ENCODE measurements around the gene RNF14. TPM values are rescaled to one million over a fixed set of nuclear protein-coding genes. Genes with fewer than 3 reads are reported as not detected.

RNF14 gene
- total RNA-seq, 4 donors from 2014 or later = 72.6 to 115 (median 96.9) TPM

- TF ChIP-seq EP300 (IDR thresholded peaks at IDR 0.05) (no peak), POLR2A (IDR thresholded peaks at IDR 0.05) (no peak), POLR2AphosphoS5 (IDR thresholded peaks at IDR 0.05) (no peak), CTCF (IDR thresholded peaks at IDR 0.05) (no peak)
- WGBS, 2 donors (ENCODE audit: low coverage in 1 of 2) = 83% methylated on average over 2 of the region's 2 CpGs; no CpG with 5 or more reads in 1 of the 2 donors
- Histone ChIP-seq H3K4me3 (no peak overlapping the region), H3K4me1 (peaks cover 0 to 17% (median 6%) of the 10 kb centered on the region in 3 donors), H3K36me3 (peaks cover 0 to 16% of the 10 kb centered on the region in 2 donors), H3K9me3 (no peaks in the 10 kb centered on the region), H3K27ac (no peak overlapping the region), H3K27me3 (no peaks in the 10 kb centered on the region)
- no peak for ATAC-seq
These were observed 20.1 kb upstream of the RNF14 start for GRCh38 chr5:141948812-141949211.

GRCh38 chr5:141949511-141949910 is 19.4 kb upstream of the RNF14 start:
- Histone ChIP-seq H3K4me1 (peaks cover 0 to 17% (median 6%) of the 10 kb centered on the region in 3 donors), H3K27me3 (no peaks in the 10 kb centered on the region), H3K9me3 (no peaks in the 10 kb centered on the region), H3K36me3 (peaks cover 0 to 16% of the 10 kb centered on the region in 2 donors), H3K27ac (no peak overlapping the region), H3K4me3 (no peak overlapping the region)
- no peak for ATAC-seq
- TF ChIP-seq EP300 (IDR thresholded peaks at IDR 0.05) (no peak), CTCF (IDR thresholded peaks at IDR 0.05) (no peak), POLR2AphosphoS5 (IDR thresholded peaks at IDR 0.05) (no peak), POLR2A (IDR thresholded peaks at IDR 0.05) (no peak)
- WGBS, 2 donors (ENCODE audit: low coverage in 1 of 2) = 83% methylated on average over 1 of the region's 2 CpGs; no CpG with 5 or more reads in 1 of the 2 donors

GRCh38 chr5:141950207-141951005 is 18.5 kb upstream of the RNF14 start:
- no peak for ATAC-seq
- Histone ChIP-seq H3K9me3 (no peaks in the 10 kb centered on the region), H3K27me3 (no peaks in the 10 kb centered on the region), H3K4me3 (no peak overlapping the region), H3K4me1 (peaks cover 0 to 16% (median 5%) of the 10 kb centered on the region in 3 donors), H3K36me3 (peaks cover 0 to 21% of the 10 kb centered on the region in 2 donors), H3K27ac (no peak overlapping the region)
- TF ChIP-seq CTCF (IDR thresholded peaks at IDR 0.05) = no peak
- no peak for TF ChIP-seq EP300 (IDR thresholded peaks at IDR 0.05)
- no peak for TF ChIP-seq POLR2A (IDR thresholded peaks at IDR 0.05)
- 93% methylated on average over 2 to 3 of the region's 3 CpGs for WGBS, 2 donors (ENCODE audit: low coverage in 1 of 2)

- peaks cover 0 to 8% (median 0%) of the 10 kb centered on the region in 3 donors for H3K4me1 ChIP-seq
- H3K4me3 ChIP-seq = no peak overlapping the region
- no peak overlapping the region for H3K27ac ChIP-seq
- TF ChIP-seq CTCF (IDR thresholded peaks at IDR 0.05) (peak in 1 of 4 experiments; percentile 20), POLR2AphosphoS5 (IDR thresholded peaks at IDR 0.05) (no peak), POLR2A (IDR thresholded peaks at IDR 0.05) (no peak)
- no peak for ATAC-seq
- no peaks in the 10 kb centered on the region for H3K27me3 ChIP-seq
- WGBS, 2 donors (ENCODE audit: low coverage in 1 of 2) = 41 to 60% methylated on average over 1 to 5 of the region's 9 CpGs
- no peaks in the 10 kb centered on the region for H3K9me3 ChIP-seq
- peaks cover 0 to 30% of the 10 kb centered on the region in 2 donors for H3K36me3 ChIP-seq
These were observed 17.5 kb upstream of the RNF14 start for GRCh38 chr5:141951332-141951781.

- no peak overlapping the region for H3K4me3 ChIP-seq
- no peaks in the 10 kb centered on the region for H3K27me3 ChIP-seq
- no peak for ATAC-seq
- H3K36me3 ChIP-seq = peaks cover 0 to 31% of the 10 kb centered on the region in 2 donors
- H3K9me3 ChIP-seq = no peaks in the 10 kb centered on the region
- 78 to 92% methylated on average over 2 of the region's 2 CpGs for WGBS, 2 donors (ENCODE audit: low coverage in 1 of 2)
- no peak overlapping the region for H3K27ac ChIP-seq
- TF ChIP-seq POLR2A (IDR thresholded peaks at IDR 0.05) (no peak), POLR2AphosphoS5 (IDR thresholded peaks at IDR 0.05) (no peak), CTCF (IDR thresholded peaks at IDR 0.05) (no peak), EP300 (IDR thresholded peaks at IDR 0.05) (no peak)
- H3K4me1 ChIP-seq = peaks cover 0 to 6% (median 0%) of the 10 kb centered on the region in 3 donors
These were observed 16.9 kb upstream of the RNF14 start for GRCh38 chr5:141952020-141952419.

All from gastroesophageal sphincter (tissue), 4 donors.